Activated CD8-positive, alpha-beta memory T cell treated with anti-CD3 and anti-CD28 coated beads, Interleukin-2, amount 10 ng/mL, durations not matched to agents 7 days and 5 days (primary cell): ENCODE results near the gene DGCR8. TPM values are rescaled to one million over a fixed set of nuclear protein-coding genes. Genes with fewer than 3 reads are reported as not detected.

Experiments used
- ATAC-seq: fragments of 150-1000 bp; cut with Tn5 transposase; one replicate; pipeline ENCODE4 v1.10.0; 2021; ENCODE audit warnings: moderate library complexity
- CTCF ChIA-PET: fragments of 350-600 bp; sonication (Branson Sonifier 250); formaldehyde crosslinking; loops from one replicate; lab custom pipeline; 2021; ENCODE audit warnings: antibody characterized with exemption; lab: Charles Lee
- DNase-seq: peaks from one replicate; pipeline ENCODE4 v3.0.0-alpha.2; 2020
- H3K27ac Mint-ChIP-seq: one replicate; pipeline ENCODE4 v1.8.0; 2021; ENCODE audit warnings: mild to moderate bottlenecking, mixed read lengths
- H3K27me3 Mint-ChIP-seq: one replicate; pipeline ENCODE4 v1.8.0; 2021; ENCODE audit warnings: mixed read lengths
- H3K36me3 Mint-ChIP-seq: one replicate; pipeline ENCODE4 v1.8.0; 2021; ENCODE audit warnings: mild to moderate bottlenecking, mixed read lengths
- H3K4me1 Mint-ChIP-seq: one replicate; pipeline ENCODE4 v1.8.0; 2021; ENCODE audit warnings: mixed read lengths
- H3K4me3 Mint-ChIP-seq: one replicate; pipeline ENCODE4 v1.8.0; 2021; ENCODE audit warnings: mild to moderate bottlenecking, moderate library complexity, mixed read lengths
- H3K9me3 Mint-ChIP-seq: one replicate; pipeline ENCODE4 v1.8.0; 2022; ENCODE audit warnings: low read depth, mixed read lengths
- total RNA-seq, 2 experiments: library from RNA; stranded (reverse); gene quantifications; one replicate each; pipeline ENCODE4 v1.2.3, GENCODE V29; 2021

DGCR8 gene
- total RNA-seq, 2 experiments from 2014 or later: 70.4 to 71.9 TPM

DNA sequence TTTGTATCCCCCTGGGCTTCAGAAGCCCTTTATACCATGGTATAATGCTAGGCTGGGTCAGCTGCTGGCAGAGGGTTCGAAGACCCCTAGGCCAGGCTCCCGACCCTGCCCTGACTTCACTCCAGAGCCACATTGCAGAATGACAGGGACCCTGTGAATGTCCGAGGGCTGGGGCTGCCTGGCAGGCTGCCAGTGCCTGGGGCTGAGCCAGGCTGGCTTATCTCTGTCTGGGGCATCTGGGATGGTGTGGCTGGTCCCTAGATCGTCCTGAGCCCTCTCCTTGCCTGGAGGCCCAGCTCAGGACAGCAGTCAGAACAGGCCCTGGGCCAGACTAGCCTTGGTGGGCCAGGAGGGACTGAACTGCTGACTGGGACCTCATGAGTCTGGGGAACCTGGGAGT, 55.2 kb downstream of the DGCR8 start:
- Mint-ChIP-seq H3K27me3 (no peaks in the 10 kb centered on the region), H3K4me3 (no peak overlapping the region), H3K27ac (no peak overlapping the region), H3K36me3 (no peaks in the 10 kb centered on the region), H3K9me3 (no peaks in the 10 kb centered on the region), H3K4me1 (peaks cover 17% of the 10 kb centered on the region)
- CTCF ChIA-PET: no interaction called here
- DNase-seq: no peak
- ATAC-seq: no peak

DNA sequence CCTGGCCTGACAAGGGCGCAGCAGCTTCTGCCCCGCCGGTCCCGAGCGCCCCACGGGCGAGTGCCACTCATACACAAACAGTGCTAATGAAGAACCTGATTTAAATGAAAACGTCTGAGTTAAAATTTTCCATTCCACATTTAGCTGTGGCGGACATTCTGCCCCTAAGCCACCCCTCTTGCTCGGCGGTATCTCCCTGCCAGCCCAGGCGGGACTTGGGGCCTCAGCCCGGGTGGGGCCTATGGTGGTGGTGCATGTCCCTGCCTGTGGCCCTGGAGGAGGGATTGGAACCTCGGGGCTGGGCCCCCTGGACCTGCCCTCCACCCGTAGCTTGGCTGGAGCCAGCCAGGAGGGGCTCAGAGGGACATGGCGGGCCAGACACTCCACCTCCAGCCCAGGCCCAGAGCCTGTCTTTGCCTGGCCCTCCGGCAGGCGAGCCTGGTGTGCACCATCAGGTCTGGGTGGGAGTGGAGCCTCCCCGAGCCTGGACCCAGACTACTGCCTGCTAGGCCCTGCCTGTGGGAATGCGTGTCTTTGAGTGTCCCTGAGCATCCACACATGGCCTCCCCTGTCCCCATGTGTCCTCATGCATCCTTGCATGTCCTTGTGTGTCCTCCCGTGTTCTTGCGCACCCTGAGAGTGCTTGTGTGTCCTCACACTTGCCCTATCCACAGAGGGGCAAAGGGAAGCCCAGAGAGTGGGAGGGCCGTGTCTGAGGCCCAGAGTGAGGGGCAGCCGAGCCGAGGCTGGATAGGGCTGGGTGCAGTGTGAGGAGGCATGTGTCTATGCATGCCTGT, 56.0 kb downstream of the DGCR8 start:
- DNase-seq (no peak), ATAC-seq (no peak)
- H3K4me3 Mint-ChIP-seq: no peak overlapping the region
- no peak overlapping the region for H3K27ac Mint-ChIP-seq
- CTCF ChIA-PET: no interaction called here
- no peaks in the 10 kb centered on the region for H3K27me3 Mint-ChIP-seq
- H3K9me3 Mint-ChIP-seq: no peaks in the 10 kb centered on the region
- peaks cover 17% of the 10 kb centered on the region for H3K4me1 Mint-ChIP-seq
- no peaks in the 10 kb centered on the region for H3K36me3 Mint-ChIP-seq

DNA sequence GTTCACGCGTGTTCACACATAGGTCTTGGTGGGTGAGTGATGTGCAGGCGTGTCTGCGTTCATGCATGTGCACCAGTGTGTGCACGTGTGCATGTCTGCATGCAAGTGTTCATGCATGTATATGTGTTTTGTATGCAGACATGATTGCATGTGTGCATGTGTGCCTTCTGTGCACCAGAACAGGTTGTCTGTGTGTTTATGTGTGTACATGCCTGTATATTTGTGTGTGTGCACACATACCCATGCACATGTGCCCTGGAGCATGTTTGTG, 56.5 kb downstream of the DGCR8 start:
- CTCF ChIA-PET: interaction anchor here (1.3 kb wide), 1 partner anchor 20 kb away, joined by 3 read pairs; no protein-coding TSS in a partner anchor
- H3K27me3 Mint-ChIP-seq: no peaks in the 10 kb centered on the region
- H3K36me3 Mint-ChIP-seq: no peaks in the 10 kb centered on the region
- DNase-seq (no peak), ATAC-seq (no peak)
- H3K27ac Mint-ChIP-seq: no peak overlapping the region
- H3K9me3 Mint-ChIP-seq: no peaks in the 10 kb centered on the region
- H3K4me1 Mint-ChIP-seq: peaks cover 17% of the 10 kb centered on the region
- no peak overlapping the region for H3K4me3 Mint-ChIP-seq

DNA sequence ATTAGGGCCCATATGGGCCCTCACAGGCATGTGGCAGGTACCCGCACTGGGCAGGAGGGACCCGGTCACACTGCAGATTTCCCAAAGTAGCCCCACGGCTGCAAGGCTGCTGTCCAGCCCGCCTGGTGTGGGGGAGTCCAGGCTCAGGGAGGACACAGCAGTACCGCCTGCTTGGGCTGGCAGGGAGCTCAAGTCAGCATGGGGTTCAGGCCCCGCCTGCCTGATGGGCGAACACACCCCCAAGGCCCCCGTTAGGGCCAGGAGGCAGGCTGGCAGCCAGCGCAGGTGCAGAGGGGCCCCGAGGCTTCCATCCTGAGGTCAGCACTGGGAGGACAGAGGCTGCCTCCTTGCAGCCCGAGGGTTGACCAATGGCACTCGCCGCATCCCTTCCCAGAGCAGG, 57.1 kb downstream of the DGCR8 start:
- ATAC-seq: no peak
- DNase-seq: no peak
- Mint-ChIP-seq H3K27me3 (no peaks in the 10 kb centered on the region), H3K4me3 (no peak overlapping the region), H3K27ac (no peak overlapping the region), H3K9me3 (no peaks in the 10 kb centered on the region), H3K36me3 (no peaks in the 10 kb centered on the region), H3K4me1 (peaks cover 17% of the 10 kb centered on the region)
- CTCF ChIA-PET: interaction anchor here (1.3 kb wide), 1 partner anchor 20 kb away, joined by 3 read pairs; no protein-coding TSS in a partner anchor

DNA sequence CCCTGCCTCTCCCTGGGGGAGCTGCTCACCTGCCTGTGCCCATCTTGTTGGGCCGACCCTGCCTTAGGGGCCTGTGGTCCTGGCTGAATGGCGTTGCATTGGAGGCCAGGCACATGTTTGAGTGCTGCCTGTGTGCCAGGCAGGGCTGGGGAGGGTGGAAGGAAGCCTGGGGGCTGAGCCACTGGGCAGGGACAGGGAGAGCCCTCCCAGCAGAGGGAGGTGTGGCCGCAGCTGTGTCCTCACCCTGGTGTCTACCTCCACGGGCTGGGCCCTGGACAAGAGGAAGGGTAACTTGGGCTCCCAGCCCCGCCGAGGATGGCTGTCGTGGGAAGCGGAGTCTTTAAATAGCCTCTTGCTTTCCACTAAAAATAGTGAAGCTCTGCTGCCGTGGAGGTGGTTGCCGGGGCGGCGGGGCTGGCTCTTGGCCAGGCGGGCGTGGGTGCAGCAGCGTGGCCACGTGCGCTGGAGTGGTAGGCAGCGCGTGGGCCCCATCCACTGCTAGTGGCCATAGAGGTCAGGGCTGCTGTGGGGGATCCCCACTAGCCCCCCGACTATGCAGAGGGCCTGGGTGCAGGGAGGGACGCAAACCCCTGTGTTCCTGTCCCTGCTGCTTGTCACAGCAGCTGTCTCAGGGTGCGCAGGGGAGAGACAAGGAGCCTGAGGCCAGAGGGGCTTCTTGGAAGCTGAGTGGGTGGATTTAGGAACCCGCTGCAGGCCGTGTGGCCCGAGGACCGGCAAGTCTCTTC, 57.8 kb downstream of the DGCR8 start:
- Mint-ChIP-seq H3K9me3 (no peaks in the 10 kb centered on the region), H3K4me3 (no peak overlapping the region), H3K27me3 (no peaks in the 10 kb centered on the region), H3K36me3 (no peaks in the 10 kb centered on the region), H3K27ac (no peak overlapping the region), H3K4me1 (peaks cover 12% of the 10 kb centered on the region)
- no peak for ATAC-seq
- CTCF ChIA-PET: interaction anchor here (1.1 to 1.3 kb wide), 2 partner anchors 8 to 19 kb away, joined by 3 read pairs; no protein-coding TSS in a partner anchor
- no peak for DNase-seq

DNA sequence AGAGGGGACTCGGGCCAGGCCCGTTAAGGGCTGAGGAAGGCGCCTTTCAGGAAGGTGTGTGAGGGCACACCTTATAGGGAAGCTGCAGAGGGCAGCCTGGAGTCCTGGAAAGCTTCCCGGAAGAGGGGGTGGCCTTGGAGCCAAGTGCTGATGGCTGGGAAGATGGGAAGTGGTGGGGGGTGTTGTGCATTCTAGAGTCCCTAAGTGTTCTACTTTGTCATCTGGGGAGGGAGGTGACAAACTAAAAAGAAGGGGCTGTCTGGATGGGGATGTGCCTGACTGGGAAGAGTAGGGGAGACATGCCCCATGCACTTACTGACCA, 58.3 kb downstream of the DGCR8 start:
- no peak for ATAC-seq
- Mint-ChIP-seq H3K4me3 (no peak overlapping the region), H3K9me3 (no peaks in the 10 kb centered on the region), H3K27me3 (no peaks in the 10 kb centered on the region), H3K4me1 (peaks cover 7% of the 10 kb centered on the region), H3K36me3 (no peaks in the 10 kb centered on the region), H3K27ac (no peak overlapping the region)
- CTCF ChIA-PET: interaction anchor here (1.1 kb wide), 1 partner anchor 9 kb away, joined by 3 read pairs; no protein-coding TSS in a partner anchor
- no peak for DNase-seq

DNA sequence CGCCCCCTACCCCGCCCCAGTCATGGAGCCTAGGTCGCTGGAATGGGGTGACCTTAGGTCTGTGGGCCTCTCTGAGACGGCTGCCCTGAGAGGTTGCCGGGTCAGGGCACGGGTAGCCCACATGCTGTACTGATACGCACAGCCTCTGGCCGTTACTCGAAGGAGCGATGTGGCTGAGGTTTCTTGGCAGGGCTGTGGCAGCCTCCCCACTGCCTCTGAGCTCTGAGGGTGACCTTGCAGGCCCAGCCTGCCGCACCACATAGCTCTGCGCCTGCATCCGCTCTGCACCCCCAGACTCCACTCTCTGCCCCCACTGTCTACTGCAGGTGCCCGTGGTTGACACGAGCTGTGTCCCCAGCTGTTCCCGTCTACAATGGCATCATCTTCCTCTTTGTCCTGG, 58.8 kb downstream of the DGCR8 start:
- CTCF ChIA-PET: interaction anchor here (1.1 kb wide), 1 partner anchor 9 kb away, joined by 3 read pairs; no protein-coding TSS in a partner anchor
- DNase-seq (no peak), ATAC-seq (no peak)
- Mint-ChIP-seq H3K4me1 (peaks cover 4% of the 10 kb centered on the region), H3K27ac (no peak overlapping the region), H3K4me3 (no peak overlapping the region), H3K9me3 (no peaks in the 10 kb centered on the region), H3K27me3 (no peaks in the 10 kb centered on the region), H3K36me3 (no peaks in the 10 kb centered on the region)

DNA sequence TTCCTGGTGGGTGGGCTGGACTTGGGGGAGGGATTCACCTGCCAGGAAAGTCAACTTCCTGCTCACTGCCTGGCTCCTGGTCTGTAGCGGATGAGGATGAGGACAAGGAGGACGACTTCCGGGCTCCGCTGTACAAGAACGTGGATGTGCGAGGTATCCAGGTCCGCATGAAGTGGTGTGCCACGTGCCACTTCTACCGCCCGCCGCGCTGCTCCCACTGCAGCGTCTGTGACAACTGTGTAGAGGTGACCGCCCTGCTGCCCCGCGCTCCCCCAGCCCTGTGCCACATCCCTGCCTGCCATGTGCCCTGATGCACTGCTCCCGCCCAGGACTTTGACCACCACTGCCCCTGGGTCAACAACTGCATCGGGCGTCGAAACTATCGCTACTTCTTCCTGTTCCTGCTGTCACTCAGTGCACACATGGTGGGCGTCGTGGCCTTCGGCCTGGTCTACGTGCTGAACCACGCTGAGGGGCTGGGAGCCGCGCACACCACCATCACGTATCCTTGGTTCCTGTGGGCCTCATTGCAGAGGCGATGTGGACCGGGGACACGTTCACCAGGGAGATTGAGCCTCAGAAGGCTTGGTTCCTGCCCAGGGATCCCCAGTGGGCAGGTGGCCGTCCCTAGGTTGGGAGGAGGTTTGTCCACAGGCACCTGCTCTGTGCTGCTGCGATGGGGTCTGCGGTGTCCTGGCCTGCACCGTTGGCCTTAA, 59.5 kb downstream of the DGCR8 start:
- CTCF ChIA-PET: no interaction called here
- Mint-ChIP-seq H3K36me3 (no peaks in the 10 kb centered on the region), H3K27ac (no peak overlapping the region), H3K4me3 (no peak overlapping the region), H3K27me3 (no peaks in the 10 kb centered on the region), H3K4me1 (peaks cover 4% of the 10 kb centered on the region), H3K9me3 (no peaks in the 10 kb centered on the region)
- DNase-seq: no peak
- ATAC-seq: no peak

DNA sequence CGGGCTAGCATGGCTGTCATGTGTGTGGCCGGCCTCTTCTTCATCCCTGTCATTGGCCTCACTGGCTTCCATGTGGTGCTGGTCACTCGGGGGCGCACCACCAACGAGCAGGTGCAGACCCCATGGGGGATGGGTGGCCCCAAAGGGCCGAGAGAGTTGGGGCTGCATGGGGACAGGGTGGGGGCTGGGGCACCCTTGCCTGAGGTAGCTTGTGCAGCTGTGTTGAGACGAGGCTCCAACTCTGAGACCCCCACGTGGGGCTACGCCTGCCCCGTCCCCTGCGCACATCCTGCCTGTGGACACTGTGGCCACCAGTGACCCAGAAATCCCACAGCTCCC, 60.0 kb downstream of the DGCR8 start:
- DNase-seq (no peak), ATAC-seq (no peak)
- Mint-ChIP-seq H3K27me3 (no peaks in the 10 kb centered on the region), H3K4me3 (no peak overlapping the region), H3K27ac (no peak overlapping the region), H3K9me3 (no peaks in the 10 kb centered on the region), H3K36me3 (no peaks in the 10 kb centered on the region), H3K4me1 (peaks cover 4% of the 10 kb centered on the region)
- CTCF ChIA-PET: no interaction called here

DNA sequence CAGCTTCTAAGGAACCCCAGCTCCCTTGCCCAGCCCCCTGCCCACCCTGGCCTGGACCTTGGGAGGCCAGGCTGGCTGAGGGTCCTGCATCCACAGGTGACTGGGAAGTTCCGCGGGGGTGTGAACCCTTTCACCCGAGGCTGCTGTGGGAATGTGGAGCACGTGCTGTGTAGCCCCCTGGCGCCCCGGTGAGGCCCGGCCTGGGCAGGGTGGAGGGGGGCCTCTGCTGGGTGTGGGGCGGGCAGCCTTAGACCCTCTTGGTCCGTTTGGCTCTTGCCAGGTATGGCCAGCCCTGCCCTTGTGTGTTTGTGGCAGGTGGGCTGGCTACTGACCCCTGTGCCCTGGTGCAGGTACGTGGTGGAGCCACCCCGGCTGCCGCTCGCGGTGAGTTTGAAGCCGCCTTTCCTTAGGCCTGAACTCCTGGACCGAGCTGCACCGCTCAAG, 60.5 kb downstream of the DGCR8 start:
- Mint-ChIP-seq H3K4me3 (no peak overlapping the region), H3K27ac (no peak overlapping the region), H3K9me3 (no peaks in the 10 kb centered on the region), H3K4me1 (peaks cover 4% of the 10 kb centered on the region), H3K27me3 (no peaks in the 10 kb centered on the region), H3K36me3 (no peaks in the 10 kb centered on the region)
- no peak for DNase-seq
- CTCF ChIA-PET: no interaction called here
- ATAC-seq: no peak

DNA sequence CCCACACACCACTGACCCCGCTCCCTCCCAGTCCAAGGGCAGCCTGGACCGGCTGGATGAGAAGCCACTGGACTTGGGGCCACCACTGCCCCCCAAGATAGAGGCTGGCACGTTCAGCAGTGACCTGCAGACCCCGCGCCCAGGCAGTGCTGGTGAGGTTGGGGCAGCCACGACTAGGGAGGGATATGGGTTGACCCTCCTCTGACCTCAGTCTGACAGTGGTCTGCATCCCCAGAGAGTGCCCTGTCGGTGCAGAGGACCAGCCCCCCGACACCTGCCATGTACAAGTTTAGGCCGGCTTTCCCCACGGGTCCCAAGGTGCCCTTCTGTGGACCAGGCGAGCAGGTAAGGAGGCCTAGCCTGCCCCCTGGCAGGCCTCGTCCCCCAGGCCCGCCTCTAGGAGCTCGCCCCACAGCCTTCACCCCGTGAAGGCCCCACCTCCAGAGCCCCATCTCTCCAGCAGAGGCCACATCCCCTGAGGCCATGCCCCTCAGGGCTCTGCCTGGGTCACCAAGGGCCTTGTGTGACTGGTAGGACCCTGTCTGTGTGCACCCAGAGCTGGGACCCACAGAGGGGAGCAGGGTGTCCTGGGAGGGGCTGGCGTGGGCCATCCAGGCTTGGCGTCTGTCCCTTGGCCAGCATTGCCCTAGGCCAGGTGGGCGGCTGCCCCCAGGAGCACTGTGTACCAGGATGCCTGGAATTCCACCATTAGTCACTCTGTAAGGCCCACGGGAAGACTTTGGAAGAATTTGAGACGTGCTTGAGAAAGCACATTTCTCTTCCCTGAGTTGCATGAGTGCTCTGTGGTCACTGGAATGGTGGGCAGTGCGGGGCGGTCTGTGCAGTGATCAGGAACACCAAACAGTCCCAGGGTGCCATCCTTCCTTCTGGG, 61.4 kb downstream of the DGCR8 start:
- ATAC-seq: no peak
- CTCF ChIA-PET: no interaction called here
- Mint-ChIP-seq H3K27ac (no peak overlapping the region), H3K4me1 (peaks cover 2% of the 10 kb centered on the region), H3K27me3 (no peaks in the 10 kb centered on the region), H3K9me3 (no peaks in the 10 kb centered on the region), H3K4me3 (no peak overlapping the region), H3K36me3 (no peaks in the 10 kb centered on the region)
- DNase-seq: no peak

DNA sequence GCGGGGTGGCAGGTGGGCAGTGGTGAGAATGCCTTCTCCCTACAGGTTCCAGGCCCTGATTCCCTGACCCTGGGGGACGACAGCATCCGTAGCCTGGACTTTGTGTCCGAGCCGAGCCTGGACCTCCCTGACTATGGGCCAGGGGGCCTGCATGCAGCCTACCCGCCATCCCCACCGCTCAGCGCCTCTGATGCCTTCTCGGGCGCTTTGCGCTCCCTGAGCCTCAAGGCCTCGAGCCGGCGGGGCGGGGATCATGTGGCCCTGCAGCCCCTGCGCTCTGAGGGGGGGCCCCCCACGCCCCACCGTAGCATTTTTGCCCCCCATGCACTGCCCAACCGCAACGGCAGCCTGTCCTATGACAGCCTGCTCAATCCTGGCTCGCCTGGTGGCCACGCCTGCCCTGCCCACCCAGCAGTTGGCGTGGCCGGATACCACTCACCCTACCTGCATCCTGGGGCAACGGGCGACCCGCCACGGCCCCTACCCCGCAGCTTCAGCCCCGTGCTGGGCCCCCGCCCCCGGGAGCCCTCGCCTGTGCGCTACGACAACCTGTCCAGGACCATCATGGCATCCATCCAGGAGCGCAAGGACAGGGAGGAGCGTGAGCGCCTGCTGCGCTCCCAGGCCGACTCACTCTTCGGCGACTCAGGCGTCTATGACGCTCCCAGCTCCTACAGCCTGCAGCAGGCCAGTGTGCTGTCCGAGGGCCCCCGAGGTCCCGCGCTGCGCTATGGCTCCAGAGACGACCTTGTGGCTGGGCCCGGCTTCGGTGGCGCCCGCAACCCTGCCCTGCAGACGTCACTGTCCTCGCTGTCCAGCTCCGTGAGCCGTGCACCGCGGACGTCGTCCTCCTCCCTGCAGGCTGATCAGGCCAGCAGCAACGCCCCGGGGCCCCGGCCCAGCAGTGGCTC, 62.9 kb downstream of the DGCR8 start:
- Mint-ChIP-seq H3K27me3 (no peaks in the 10 kb centered on the region), H3K36me3 (no peaks in the 10 kb centered on the region), H3K9me3 (no peaks in the 10 kb centered on the region), H3K4me1 (no peaks in the 10 kb centered on the region), H3K4me3 (no peak overlapping the region), H3K27ac (no peak overlapping the region)
- CTCF ChIA-PET: no interaction called here
- DNase-seq: no peak
- ATAC-seq: no peak
